Measurements from ENCODE around the gene FMOD.
"Not testable (repeated sequence)": the region's sequence is repeated elsewhere in the genome, so short reads cannot be mapped to it uniquely, and the experiment has no call there.

Gene FMOD

GRCh38 chr1:203317429-203318228 lies 33.3 kb downstream of the FMOD start:
- Histone ChIP-seq H3K4me3 (ENCODE audit: insufficient read depth, low read depth, low read length) (no peak overlapping the region), H3K4me1 (ENCODE audit: control insufficient read depth, insufficient read depth, low read length) (peaks cover 16% of the 10 kb centered on the region), H3K27ac (ENCODE audit: insufficient read depth, low read depth, low read length, poor library complexity, severe bottlenecking) (no peak overlapping the region), H3K36me3 (ENCODE audit: control insufficient read depth, insufficient read depth, low read length) (no peaks in the 10 kb centered on the region), H3K9me3 (ENCODE audit: control insufficient read depth, low read length) (no peaks in the 10 kb centered on the region), H3K27me3 (ENCODE audit: control insufficient read depth, insufficient read depth, low read length, poor library complexity, severe bottlenecking) (peaks cover 9% of the 10 kb centered on the region)
- WGBS, 2 experiments = 75 to 78% methylated on average over 6 to 7 of the region's 7 CpGs

- Histone ChIP-seq H3K27me3 (ENCODE audit: control insufficient read depth, insufficient read depth, low read length, poor library complexity, severe bottlenecking) (peaks cover 9% of the 10 kb centered on the region), H3K4me1 (ENCODE audit: control insufficient read depth, insufficient read depth, low read length) (peaks cover 10% of the 10 kb centered on the region), H3K36me3 (ENCODE audit: control insufficient read depth, insufficient read depth, low read length) (no peaks in the 10 kb centered on the region), H3K9me3 (ENCODE audit: control insufficient read depth, low read length) (no peaks in the 10 kb centered on the region), H3K27ac (ENCODE audit: insufficient read depth, low read depth, low read length, poor library complexity, severe bottlenecking) (no peak overlapping the region), H3K4me3 (ENCODE audit: insufficient read depth, low read depth, low read length) (no peak overlapping the region)
- WGBS, 2 experiments = 60 to 66% methylated on average over 4 of the region's 4 CpGs
Measured at GRCh38 chr1:203316626-203317093, 34.3 kb downstream of the FMOD start.

GRCh38 chr1:203314025-203314759 lies 36.7 kb downstream of the FMOD start:
- 89 to 93% methylated on average over 3 of the region's 4 CpGs for WGBS, 2 experiments
- H3K27me3 ChIP-seq (ENCODE audit: control insufficient read depth, insufficient read depth, low read length, poor library complexity, severe bottlenecking) = peaks cover 22% of the 10 kb centered on the region

GRCh38 chr1:203311368-203312301 lies 39.3 kb downstream of the FMOD start:
- Histone ChIP-seq H3K27me3 (ENCODE audit: control insufficient read depth, insufficient read depth, low read length, poor library complexity, severe bottlenecking) (peaks cover 39% of the 10 kb centered on the region), H3K4me1 (ENCODE audit: control insufficient read depth, insufficient read depth, low read length) (peaks cover 31% of the 10 kb centered on the region), H3K36me3 (ENCODE audit: control insufficient read depth, insufficient read depth, low read length) (peaks cover 5% of the 10 kb centered on the region), H3K27ac (ENCODE audit: insufficient read depth, low read depth, low read length, poor library complexity, severe bottlenecking) (no peak overlapping the region), H3K4me3 (ENCODE audit: insufficient read depth, low read depth, low read length) (no peak overlapping the region), H3K9me3 (ENCODE audit: control insufficient read depth, low read length) (no peaks in the 10 kb centered on the region)
- 88 to 91% methylated on average over 3 of the region's 3 CpGs for WGBS, 2 experiments

More at GRCh38 chr1:203314025-203314759, 36.7 kb downstream of the FMOD start:
- not testable (repeated sequence) for H3K36me3 ChIP-seq (ENCODE audit: control insufficient read depth, insufficient read depth, low read length); H3K4me3 ChIP-seq (ENCODE audit: insufficient read depth, low read depth, low read length); H3K9me3 ChIP-seq (ENCODE audit: control insufficient read depth, low read length); H3K27ac ChIP-seq (ENCODE audit: insufficient read depth, low read depth, low read length, poor library complexity, severe bottlenecking); H3K4me1 ChIP-seq (ENCODE audit: control insufficient read depth, insufficient read depth, low read length)

GRCh38 chr1:203308923-203309331 lies 42.0 kb downstream of the FMOD start:
- Histone ChIP-seq H3K27me3 (ENCODE audit: control insufficient read depth, insufficient read depth, low read length, poor library complexity, severe bottlenecking) (peaks cover 63% of the 10 kb centered on the region), H3K27ac (ENCODE audit: insufficient read depth, low read depth, low read length, poor library complexity, severe bottlenecking) (no peak overlapping the region), H3K4me1 (ENCODE audit: control insufficient read depth, insufficient read depth, low read length) (peaks cover 34% of the 10 kb centered on the region), H3K9me3 (ENCODE audit: control insufficient read depth, low read length) (no peaks in the 10 kb centered on the region), H3K36me3 (ENCODE audit: control insufficient read depth, insufficient read depth, low read length) (peaks cover 5% of the 10 kb centered on the region), H3K4me3 (ENCODE audit: insufficient read depth, low read depth, low read length) (no peak overlapping the region)
- 75% methylated on average over 1 of the region's 1 CpG for WGBS, 2 experiments

- Histone ChIP-seq H3K4me3 (ENCODE audit: insufficient read depth, low read depth, low read length) (peak overlapping the region; percentile 80), H3K9me3 (ENCODE audit: control insufficient read depth, low read length) (no peaks in the 10 kb centered on the region), H3K36me3 (ENCODE audit: control insufficient read depth, insufficient read depth, low read length) (peaks cover 5% of the 10 kb centered on the region), H3K27me3 (ENCODE audit: control insufficient read depth, insufficient read depth, low read length, poor library complexity, severe bottlenecking) (peaks cover 68% of the 10 kb centered on the region), H3K27ac (ENCODE audit: insufficient read depth, low read depth, low read length, poor library complexity, severe bottlenecking) (no peak overlapping the region), H3K4me1 (ENCODE audit: control insufficient read depth, insufficient read depth, low read length) (peaks cover 34% of the 10 kb centered on the region)
- WGBS, 2 experiments = 38 to 42% methylated on average over 5 of the region's 5 CpGs
Measured at GRCh38 chr1:203308328-203308922, 42.5 kb downstream of the FMOD start.

GRCh38 chr1:203307641-203308126 lies 43.2 kb downstream of the FMOD start:
- Histone ChIP-seq H3K4me1 (ENCODE audit: control insufficient read depth, insufficient read depth, low read length) (peaks cover 34% of the 10 kb centered on the region), H3K4me3 (ENCODE audit: insufficient read depth, low read depth, low read length) (peak overlapping the region; percentile 80), H3K27me3 (ENCODE audit: control insufficient read depth, insufficient read depth, low read length, poor library complexity, severe bottlenecking) (peaks cover 75% of the 10 kb centered on the region), H3K36me3 (ENCODE audit: control insufficient read depth, insufficient read depth, low read length) (peaks cover 5% of the 10 kb centered on the region), H3K27ac (ENCODE audit: insufficient read depth, low read depth, low read length, poor library complexity, severe bottlenecking) (no peak overlapping the region), H3K9me3 (ENCODE audit: control insufficient read depth, low read length) (no peaks in the 10 kb centered on the region)
- 12 to 15% methylated on average over 3 of the region's 3 CpGs for WGBS, 2 experiments

GRCh38 chr1:203306965-203307541 lies 43.9 kb downstream of the FMOD start:
- peaks cover 5% of the 10 kb centered on the region for H3K36me3 ChIP-seq (ENCODE audit: control insufficient read depth, insufficient read depth, low read length)
- no peak overlapping the region for H3K27ac ChIP-seq (ENCODE audit: insufficient read depth, low read depth, low read length, poor library complexity, severe bottlenecking)
- H3K9me3 ChIP-seq (ENCODE audit: control insufficient read depth, low read length) = no peaks in the 10 kb centered on the region
- peaks cover 34% of the 10 kb centered on the region for H3K4me1 ChIP-seq (ENCODE audit: control insufficient read depth, insufficient read depth, low read length)
- WGBS, 2 experiments = 28 to 33% methylated on average over 17 to 21 of the region's 21 CpGs
- peak overlapping the region; percentile 80 for H3K4me3 ChIP-seq (ENCODE audit: insufficient read depth, low read depth, low read length)
- peaks cover 81% of the 10 kb centered on the region for H3K27me3 ChIP-seq (ENCODE audit: control insufficient read depth, insufficient read depth, low read length, poor library complexity, severe bottlenecking)

Data from ectodermal cell (in vitro differentiated cells).